ENCODE results near the gene CSTF2T. TPM values are rescaled to one million over a fixed set of nuclear protein-coding genes. Genes with fewer than 3 reads are reported as not detected.

CSTF2T gene
- polyA plus RNA-seq, 2 donors = 4.7 to 7.3 TPM

DNA sequence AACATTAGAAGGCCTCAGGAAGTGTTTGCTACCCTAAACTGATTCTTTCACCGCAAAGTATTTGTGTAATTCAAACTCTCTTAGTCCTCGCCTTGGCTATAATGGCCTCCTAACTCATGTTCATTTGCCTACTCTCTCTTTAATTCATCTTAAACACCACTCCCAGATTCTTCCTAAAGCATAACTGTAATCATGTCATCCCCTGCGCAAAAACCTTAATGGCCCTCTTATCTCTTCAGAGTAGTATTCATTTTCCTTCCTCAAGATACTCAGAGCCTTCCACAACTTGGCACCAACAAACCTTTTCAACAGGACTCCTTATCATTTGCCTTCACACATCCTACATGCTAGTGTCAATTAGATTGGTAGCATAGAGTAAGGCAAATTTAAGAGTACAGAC lies 42.9 kb downstream of the CSTF2T start:
- H3K4me3 ChIP-seq (ENCODE audit: low read depth in 1 of 2, low read length in 2 of 2) = no peak overlapping the region
- peaks cover 0 to 3% of the 10 kb centered on the region in 2 donors for H3K27me3 ChIP-seq (ENCODE audit: control insufficient read depth in 1 of 2, insufficient read depth in 2 of 2, low read length in 2 of 2)
- no peaks in the 10 kb centered on the region for H3K36me3 ChIP-seq (ENCODE audit: control insufficient read depth in 2 of 2, insufficient read depth in 2 of 2, low read length in 1 of 2)
- 84 to 93% methylated on average over 3 of the region's 3 CpGs for WGBS, 2 donors
- H3K4me1 ChIP-seq (ENCODE audit: control insufficient read depth in 2 of 2, insufficient read depth in 2 of 2, low read length in 1 of 2) = no peaks in the 10 kb centered on the region
- H3K9me3 ChIP-seq (ENCODE audit: control insufficient read depth in 2 of 2, insufficient read depth in 1 of 2, low read depth in 1 of 2, low read length in 1 of 2) = no peaks in the 10 kb centered on the region
- no peak overlapping the region for H3K27ac ChIP-seq (ENCODE audit: low read depth in 2 of 2, low read length in 1 of 2)

DNA sequence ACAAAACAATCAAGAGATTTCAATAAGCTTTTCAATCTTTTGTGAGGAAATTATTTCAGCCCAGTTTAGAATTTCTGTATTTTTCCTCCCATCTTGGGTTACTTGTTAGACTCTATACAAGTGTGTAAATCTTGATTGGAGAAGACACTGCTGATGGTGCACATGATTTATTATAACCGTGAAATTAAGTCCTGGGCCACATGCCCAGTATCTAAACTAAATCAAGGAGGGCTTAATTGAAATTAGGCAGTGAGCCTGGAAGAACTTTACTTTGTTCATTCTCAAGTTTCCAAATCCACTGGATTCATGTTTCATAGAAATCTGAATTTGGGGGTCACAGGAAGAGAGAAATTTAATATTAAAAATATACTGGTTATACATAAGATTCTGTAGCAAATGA lies 44.5 kb downstream of the CSTF2T start:
- no peaks in the 10 kb centered on the region for H3K9me3 ChIP-seq (ENCODE audit: control insufficient read depth in 2 of 2, insufficient read depth in 1 of 2, low read depth in 1 of 2, low read length in 1 of 2)
- no peak overlapping the region for H3K4me3 ChIP-seq (ENCODE audit: low read depth in 1 of 2, low read length in 2 of 2)
- WGBS, 2 donors = 34 to 51% methylated on average over 1 of the region's 1 CpG
- no peaks in the 10 kb centered on the region for H3K36me3 ChIP-seq (ENCODE audit: control insufficient read depth in 2 of 2, insufficient read depth in 2 of 2, low read length in 1 of 2)
- H3K27me3 ChIP-seq (ENCODE audit: control insufficient read depth in 1 of 2, insufficient read depth in 2 of 2, low read length in 2 of 2) = peaks cover 0 to 3% of the 10 kb centered on the region in 2 donors
- H3K4me1 ChIP-seq (ENCODE audit: control insufficient read depth in 2 of 2, insufficient read depth in 2 of 2, low read length in 1 of 2) = no peaks in the 10 kb centered on the region
- no peak overlapping the region for H3K27ac ChIP-seq (ENCODE audit: low read depth in 2 of 2, low read length in 1 of 2)

DNA sequence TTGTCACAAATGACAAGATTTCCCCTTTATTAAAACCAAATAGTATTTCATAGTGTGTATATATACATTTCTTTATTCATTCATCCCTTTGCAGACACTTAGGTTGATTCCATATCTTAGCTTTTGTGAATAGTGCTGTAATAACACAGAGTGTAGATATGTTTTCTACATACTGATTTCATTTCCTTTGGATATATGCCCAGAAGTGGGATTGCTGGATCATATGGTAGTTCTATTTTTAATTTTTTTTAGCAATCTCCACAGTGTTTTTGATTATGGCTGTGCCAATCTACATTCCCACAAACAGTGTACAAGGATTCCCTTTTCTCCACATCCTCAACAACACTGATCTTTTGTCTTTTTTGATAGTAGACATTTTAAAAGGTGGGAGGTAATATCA lies 46.4 kb downstream of the CSTF2T start:
- Histone ChIP-seq H3K9me3 (ENCODE audit: control insufficient read depth in 2 of 2, insufficient read depth in 1 of 2, low read depth in 1 of 2, low read length in 1 of 2) (no peaks in the 10 kb centered on the region), H3K4me1 (ENCODE audit: control insufficient read depth in 2 of 2, insufficient read depth in 2 of 2, low read length in 1 of 2) (no peaks in the 10 kb centered on the region), H3K27ac (ENCODE audit: low read depth in 2 of 2, low read length in 1 of 2) (no peak overlapping the region), H3K27me3 (ENCODE audit: control insufficient read depth in 1 of 2, insufficient read depth in 2 of 2, low read length in 2 of 2) (no peaks in the 10 kb centered on the region), H3K4me3 (ENCODE audit: low read depth in 1 of 2, low read length in 2 of 2) (no peak overlapping the region), H3K36me3 (ENCODE audit: control insufficient read depth in 2 of 2, insufficient read depth in 2 of 2, low read length in 1 of 2) (no peaks in the 10 kb centered on the region)

DNA sequence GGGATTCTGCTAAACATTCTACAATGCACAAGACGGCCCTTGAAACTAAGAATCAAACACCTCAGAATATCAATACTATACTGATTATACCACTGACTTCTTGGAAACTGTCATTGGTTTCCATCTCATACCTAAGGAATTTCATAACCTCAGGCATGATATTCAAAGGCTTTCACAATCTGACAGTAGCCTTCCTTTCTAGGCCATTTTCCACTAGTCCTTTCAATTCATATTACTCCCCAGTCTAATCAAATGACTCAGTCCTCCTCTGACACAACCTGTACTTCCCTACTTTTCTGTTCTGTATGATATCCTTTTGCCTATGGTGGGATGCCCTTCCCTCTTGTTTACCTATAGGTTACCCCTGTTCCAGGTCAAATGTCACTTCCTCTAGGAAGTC lies 48.3 kb downstream of the CSTF2T start:
- H3K27ac ChIP-seq (ENCODE audit: low read depth in 2 of 2, low read length in 1 of 2) = no peak overlapping the region
- WGBS, 2 donors = 77 to 88% methylated on average over 1 of the region's 1 CpG
- no peaks in the 10 kb centered on the region for H3K9me3 ChIP-seq (ENCODE audit: control insufficient read depth in 2 of 2, insufficient read depth in 1 of 2, low read depth in 1 of 2, low read length in 1 of 2)
- H3K27me3 ChIP-seq (ENCODE audit: control insufficient read depth in 1 of 2, insufficient read depth in 2 of 2, low read length in 2 of 2) = no peaks in the 10 kb centered on the region
- no peaks in the 10 kb centered on the region for H3K4me1 ChIP-seq (ENCODE audit: control insufficient read depth in 2 of 2, insufficient read depth in 2 of 2, low read length in 1 of 2)
- H3K4me3 ChIP-seq (ENCODE audit: low read depth in 1 of 2, low read length in 2 of 2) = no peak overlapping the region
- no peaks in the 10 kb centered on the region for H3K36me3 ChIP-seq (ENCODE audit: control insufficient read depth in 2 of 2, insufficient read depth in 2 of 2, low read length in 1 of 2)

DNA sequence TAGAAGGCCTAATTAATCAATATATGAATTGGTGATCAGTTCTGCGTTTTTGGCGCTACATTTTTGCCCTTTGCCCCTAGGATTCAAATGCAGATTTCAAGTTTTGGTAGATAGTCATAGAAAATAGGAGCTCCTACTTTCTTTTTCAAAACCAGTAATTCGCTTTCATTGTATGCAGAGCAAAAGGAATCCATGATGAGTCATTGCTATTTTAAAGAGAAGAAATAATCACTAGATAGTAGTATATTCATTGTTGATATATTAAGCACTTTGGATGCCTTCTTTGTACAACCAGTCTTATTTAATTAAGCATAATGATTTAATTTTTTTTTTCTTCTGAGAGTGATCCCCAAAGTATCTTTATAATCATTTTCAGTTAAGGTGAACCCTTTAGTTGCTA lies 50.3 kb downstream of the CSTF2T start:
- H3K27ac ChIP-seq (ENCODE audit: low read depth in 2 of 2, low read length in 1 of 2) = no peak overlapping the region
- no peaks in the 10 kb centered on the region for H3K4me1 ChIP-seq (ENCODE audit: control insufficient read depth in 2 of 2, insufficient read depth in 2 of 2, low read length in 1 of 2)
- WGBS, 2 donors = 88 to 90% methylated on average over 3 of the region's 3 CpGs
- no peaks in the 10 kb centered on the region for H3K36me3 ChIP-seq (ENCODE audit: control insufficient read depth in 2 of 2, insufficient read depth in 2 of 2, low read length in 1 of 2)
- H3K9me3 ChIP-seq (ENCODE audit: control insufficient read depth in 2 of 2, insufficient read depth in 1 of 2, low read depth in 1 of 2, low read length in 1 of 2) = no peaks in the 10 kb centered on the region
- H3K4me3 ChIP-seq (ENCODE audit: low read depth in 1 of 2, low read length in 2 of 2) = no peak overlapping the region
- H3K27me3 ChIP-seq (ENCODE audit: control insufficient read depth in 1 of 2, insufficient read depth in 2 of 2, low read length in 2 of 2) = no peaks in the 10 kb centered on the region
